ENCODE measurements around the gene VGLL1.

DNA sequence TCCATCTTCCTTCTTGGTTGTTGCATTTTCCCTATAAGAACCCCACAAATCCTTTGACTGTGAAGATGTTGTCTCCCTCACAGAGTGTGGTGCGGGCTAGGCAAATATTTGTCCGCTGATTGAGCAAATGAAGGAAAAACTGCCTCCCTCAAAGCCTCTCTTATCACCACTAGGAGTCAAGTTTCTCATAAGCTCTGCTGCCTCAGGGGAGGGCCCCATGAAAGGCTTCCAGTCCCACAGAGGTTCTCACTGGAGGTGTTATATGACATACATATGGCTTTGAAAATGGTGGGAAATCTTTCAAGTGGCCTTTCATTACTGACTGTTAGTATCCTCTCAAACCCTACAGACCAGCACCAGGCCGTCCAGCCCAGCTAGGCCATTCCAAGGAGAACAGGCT, 9.3 kb downstream of the VGLL1 start:
- TF ChIP-seq, protein P1, sequence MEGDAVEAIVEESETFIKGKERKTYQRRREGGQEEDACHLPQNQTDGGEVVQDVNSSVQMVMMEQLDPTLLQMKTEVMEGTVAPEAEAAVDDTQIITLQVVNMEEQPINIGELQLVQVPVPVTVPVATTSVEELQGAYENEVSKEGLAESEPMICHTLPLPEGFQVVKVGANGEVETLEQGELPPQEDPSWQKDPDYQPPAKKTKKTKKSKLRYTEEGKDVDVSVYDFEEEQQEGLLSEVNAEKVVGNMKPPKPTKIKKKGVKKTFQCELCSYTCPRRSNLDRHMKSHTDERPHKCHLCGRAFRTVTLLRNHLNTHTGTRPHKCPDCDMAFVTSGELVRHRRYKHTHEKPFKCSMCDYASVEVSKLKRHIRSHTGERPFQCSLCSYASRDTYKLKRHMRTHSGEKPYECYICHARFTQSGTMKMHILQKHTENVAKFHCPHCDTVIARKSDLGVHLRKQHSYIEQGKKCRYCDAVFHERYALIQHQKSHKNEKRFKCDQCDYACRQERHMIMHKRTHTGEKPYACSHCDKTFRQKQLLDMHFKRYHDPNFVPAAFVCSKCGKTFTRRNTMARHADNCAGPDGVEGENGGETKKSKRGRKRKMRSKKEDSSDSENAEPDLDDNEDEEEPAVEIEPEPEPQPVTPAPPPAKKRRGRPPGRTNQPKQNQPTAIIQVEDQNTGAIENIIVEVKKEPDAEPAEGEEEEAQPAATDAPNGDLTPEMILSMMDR (IDR thresholded peaks at IDR 0.05): no peak
- TF ChIP-seq POLR2AphosphoS5 (IDR thresholded peaks at IDR 0.05; ENCODE audit: low read depth, low read length): no peak
